Thoracic aorta (tissue), 2 donors: ENCODE measurements around the gene ZNF76. TPM values are rescaled to one million over a fixed set of nuclear protein-coding genes. Genes with fewer than 3 reads are reported as not detected.

ENCODE experiments used
- ATAC-seq: fragments of 150-250 bp; one replicate; pipeline ENCODE4 v1.8.0; 2017; ENCODE audit warnings: low read depth; ENCODE audit not compliant: insufficient number of reproducible peaks, low FRiP score
- DNase-seq: peaks from one replicate; pipeline ENCODE4 v3.0.0-alpha.2; 2020; ENCODE audit warnings: low spot score
- H3K27ac ChIP-seq, 2 donors: fragments of 200-600 bp; sonication (generic); 1 replicate in 1 of 2; 2 replicates in 1 of 2; pipeline ENCODE4 v1.5.1; 2016; ENCODE audit warnings: mild to moderate bottlenecking in 2 of 2, moderate library complexity in 2 of 2
- H3K27me3 ChIP-seq: fragments of 200-600 bp; sonication (generic); replicated peaks from 2 replicates; pipeline ENCODE4 v1.6.0; 2016; ENCODE audit warnings: mild to moderate bottlenecking; ENCODE audit not compliant: insufficient read depth
- H3K36me3 ChIP-seq: fragments of 200-600 bp; sonication (generic); one replicate; pipeline ENCODE4 v1.5.1; 2016
- H3K4me1 ChIP-seq, 2 donors: fragments of 200-600 bp; sonication (generic); 1 replicate in 1 of 2; 2 replicates in 1 of 2; pipeline versions ENCODE4 v1.5.1 to v1.6.0; 2016; ENCODE audit warnings: low read depth in 2 of 2, mild to moderate bottlenecking in 1 of 2; ENCODE audit not compliant: control insufficient read depth in 1 of 2
- H3K4me3 ChIP-seq: fragments of 200-600 bp; sonication (generic); 2 replicates; pipeline ENCODE4 v1.5.1; 2016; ENCODE audit warnings: mild to moderate bottlenecking
- H3K9me3 ChIP-seq: fragments of 200-600 bp; sonication (generic); 2 replicates; pipeline ENCODE4 v1.5.1; 2016
- CTCF ChIP-seq: fragments of 200-600 bp; sonication (generic); IDR thresholded peaks from one replicate; pipeline ENCODE4 v1.5.1; 2019; ENCODE audit warnings: antibody characterized with exemption
- total RNA-seq, 2 donors: library from RNA; depleted of rRNA; stranded (reverse); fragments of >200 nt; gene quantifications; one replicate each; pipeline versions ENCODE4 v1.1.0 to v1.2.3, GENCODE V29; 2016

ZNF76 gene
- total RNA-seq, 2 donors from 2014 or later, result 46.8 to 47.0 TPM

DNA sequence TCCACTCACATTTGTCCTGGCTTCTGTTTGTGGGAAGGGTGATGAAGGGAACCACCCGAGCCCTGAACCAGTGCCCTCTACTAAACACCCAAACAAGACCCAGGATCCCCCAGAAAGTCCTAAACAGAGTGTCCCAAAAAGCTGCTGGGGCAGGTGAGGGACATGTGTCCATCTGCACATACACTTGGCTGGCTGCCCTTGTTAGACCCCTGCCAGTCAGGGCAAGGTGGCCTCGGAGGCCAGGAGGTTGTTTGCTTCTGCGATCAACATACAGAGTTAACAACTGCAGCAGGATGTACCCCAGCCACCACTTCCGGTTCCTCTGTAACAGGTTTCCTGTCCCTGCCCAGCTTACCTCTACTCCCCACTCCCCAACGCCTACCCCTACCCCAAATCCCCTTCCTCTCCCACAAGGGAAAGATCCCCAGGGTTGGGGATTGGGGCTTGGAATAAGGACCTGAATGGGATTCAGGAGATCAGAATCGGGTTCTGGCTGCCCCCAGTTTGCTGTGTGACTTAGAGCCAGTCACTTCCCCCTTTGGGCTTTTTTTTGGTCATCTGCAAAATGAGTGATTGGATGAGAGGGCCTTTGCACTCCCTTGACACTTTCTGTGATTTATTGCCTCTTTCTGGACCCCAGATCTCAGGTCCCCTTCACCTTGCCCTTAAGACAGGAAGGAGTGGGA lies 52.0 kb downstream of the ZNF76 start:
- H3K27me3 ChIP-seq, result no peaks in the 10 kb centered on the region
- H3K27ac ChIP-seq, result no peak overlapping the region
- ATAC-seq (no peak), DNase-seq (no peak)
- H3K4me1 ChIP-seq, result peaks cover 0 to 4% of the 10 kb centered on the region in 2 donors
- H3K36me3 ChIP-seq, result no peaks in the 10 kb centered on the region
- H3K4me3 ChIP-seq, result no peak overlapping the region
- TF ChIP-seq CTCF, result no peak
- H3K9me3 ChIP-seq, result no peaks in the 10 kb centered on the region

GRCh38 chr6:35312076-35312800 lies 52.7 kb downstream of the ZNF76 start:
- DNase-seq (no peak), ATAC-seq (no peak)
- no peaks in the 10 kb centered on the region for H3K27me3 ChIP-seq
- H3K9me3 ChIP-seq, result no peaks in the 10 kb centered on the region
- H3K27ac ChIP-seq, result peak overlapping the region in 1 of 2 donors; percentile 16
- no peak for TF ChIP-seq CTCF
- H3K36me3 ChIP-seq, result no peaks in the 10 kb centered on the region
- peaks cover 0 to 4% of the 10 kb centered on the region in 2 donors for H3K4me1 ChIP-seq
- H3K4me3 ChIP-seq, result no peak overlapping the region

DNA sequence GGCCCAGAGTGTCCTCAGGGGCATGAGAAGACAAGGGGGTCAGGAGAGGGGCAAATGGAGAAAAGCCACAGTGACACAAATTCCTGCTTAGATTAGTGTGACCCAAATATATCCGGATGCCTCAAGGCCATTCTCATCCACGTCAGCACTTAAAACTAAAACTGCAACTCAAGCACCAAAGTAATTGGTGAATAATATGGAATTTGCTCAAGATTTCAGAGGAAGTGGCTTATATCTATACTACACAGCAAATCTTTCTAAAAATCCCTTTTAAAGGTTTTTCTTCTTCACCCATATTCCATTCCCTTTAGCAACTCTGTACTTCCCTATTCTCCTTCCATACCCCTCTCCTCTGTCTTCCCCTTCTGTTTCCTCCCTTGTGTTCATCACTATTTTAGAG lies 53.3 kb downstream of the ZNF76 start:
- Histone ChIP-seq H3K9me3 (no peaks in the 10 kb centered on the region), H3K27ac (no peak overlapping the region), H3K4me1 (peaks cover 3 to 4% of the 10 kb centered on the region in 2 donors), H3K4me3 (no peak overlapping the region), H3K27me3 (no peaks in the 10 kb centered on the region), H3K36me3 (no peaks in the 10 kb centered on the region)
- DNase-seq, result no peak
- no peak for ATAC-seq
- no peak for TF ChIP-seq CTCF

DNA sequence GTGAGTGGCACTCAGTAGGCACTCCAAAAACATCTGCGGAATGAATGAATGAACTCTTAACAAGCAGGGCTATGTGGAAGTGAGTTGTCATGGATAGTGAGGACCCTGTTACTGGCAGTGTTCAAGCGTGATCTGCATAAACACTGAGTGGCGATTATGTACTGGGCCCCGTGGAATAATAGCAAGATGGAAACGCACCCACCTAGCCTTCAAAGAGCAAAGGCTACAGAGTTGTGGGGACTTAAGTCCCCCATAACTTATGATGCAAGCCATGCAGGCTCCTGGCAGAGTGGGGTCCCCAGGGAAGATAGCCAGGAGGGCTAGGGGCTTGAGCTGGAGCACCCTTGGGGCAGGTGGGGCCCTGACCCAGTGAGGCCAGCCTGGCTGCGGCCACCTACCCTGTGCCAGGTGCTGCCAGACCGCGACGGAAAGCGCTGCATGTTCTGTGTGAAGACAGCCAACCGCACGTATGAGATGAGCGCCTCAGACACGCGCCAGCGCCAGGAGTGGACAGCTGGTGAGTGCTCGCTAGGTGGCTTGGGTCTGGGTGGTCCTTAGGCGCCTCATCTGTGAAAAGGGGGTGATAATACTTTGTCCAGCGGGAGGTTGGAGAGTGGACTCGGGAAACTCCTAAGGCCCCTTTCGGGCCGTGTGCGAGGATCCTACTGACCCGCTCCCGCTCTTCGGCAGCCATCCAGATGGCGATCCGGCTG lies 58.1 kb downstream of the ZNF76 start:
- H3K36me3 ChIP-seq, result no peaks in the 10 kb centered on the region
- TF ChIP-seq CTCF, result no peak
- peak overlapping the region; percentile 70 for H3K4me3 ChIP-seq
- DNase-seq, result no peak
- H3K4me1 ChIP-seq, result peaks cover 0 to 9% of the 10 kb centered on the region in 2 donors
- ATAC-seq, result no peak
- H3K9me3 ChIP-seq, result no peaks in the 10 kb centered on the region
- no peak overlapping the region for H3K27ac ChIP-seq
- no peaks in the 10 kb centered on the region for H3K27me3 ChIP-seq
